Caco-2 (cell line): ENCODE results near the gene SAG. TPM values are rescaled to one million over a fixed set of nuclear protein-coding genes. Genes with fewer than 3 reads are reported as not detected.

Experiments used
- BruUV-seq: library from RNA; stranded (reverse); fragments of 400-500 nt; replicated peaks from 2 replicates; lab custom pipeline; 2021; lab: Mats Ljungman, UMichigan
- CTCF ChIA-PET: fragments of 300-600 bp; sonication (Branson Sonifier 250); formaldehyde crosslinking; loops from one replicate; lab custom pipeline; 2022; ENCODE audit warnings: antibody characterized with exemption; lab: Charles Lee
- POLR2A ChIA-PET: fragments of 300-600 bp; sonication (Branson Sonifier 250); formaldehyde crosslinking; loops from one replicate; lab custom pipeline; 2022; ENCODE audit warnings: antibody characterized with exemption; lab: Charles Lee
- DNase-seq, 2 experiments: peaks; one replicate each; pipeline versions ENCODE4 v3.0.0 to v3.0.0-alpha.2; 2020 to 2022
- H3K27me3 ChIP-seq: replicated peaks from 2 replicates; pipeline ENCODE4 v1.6.0; 2011; ENCODE audit warnings: low read length; ENCODE audit not compliant: control insufficient read depth, insufficient read depth
- H3K36me3 ChIP-seq: 2 replicates; pipeline ENCODE4 v1.5.1; 2011; ENCODE audit warnings: low read length; ENCODE audit not compliant: control insufficient read depth, insufficient read depth
- H3K4me1 ChIP-seq: fragments of 250-450 bp; sonication (Bioruptor Pico); 2 replicates; pipeline ENCODE4 v1.5.1; 2020; ENCODE audit warnings: mild to moderate bottlenecking
- H3K4me3 ChIP-seq: 2 replicates; pipeline ENCODE4 v1.5.1; 2011; ENCODE audit warnings: low read depth, mild to moderate bottlenecking, control low read depth, low read length
- H3K9me3 ChIP-seq: fragments of 250-450 bp; sonication (Bioruptor Pico); 2 replicates; pipeline ENCODE4 v1.5.1; 2020; ENCODE audit warnings: mild to moderate bottlenecking, moderate library complexity
- H3K27ac Mint-ChIP-seq: one replicate; pipeline ENCODE4 v1.8.0; 2022; ENCODE audit warnings: mixed read lengths; ENCODE audit not compliant: unreplicated experiment
- H3K27me3 Mint-ChIP-seq: one replicate; pipeline ENCODE4 v1.8.0; 2022; ENCODE audit warnings: mixed read lengths; ENCODE audit not compliant: insufficient read depth, unreplicated experiment
- H3K36me3 Mint-ChIP-seq: one replicate; pipeline ENCODE4 v1.8.0; 2022; ENCODE audit warnings: mild to moderate bottlenecking, mixed read lengths; ENCODE audit not compliant: insufficient read depth, unreplicated experiment
- H3K4me1 Mint-ChIP-seq: one replicate; pipeline ENCODE4 v1.8.0; 2022; ENCODE audit warnings: low read depth, mixed read lengths; ENCODE audit not compliant: unreplicated experiment
- H3K4me3 Mint-ChIP-seq: one replicate; pipeline ENCODE4 v1.8.0; 2022; ENCODE audit warnings: mild to moderate bottlenecking, moderate library complexity, mixed read lengths; ENCODE audit not compliant: unreplicated experiment
- H3K9me3 Mint-ChIP-seq: one replicate; pipeline ENCODE4 v1.8.0; 2022; ENCODE audit warnings: mixed read lengths; ENCODE audit not compliant: unreplicated experiment
- intact Hi-C: fragments of 100-400 bp; cut with micrococcal nuclease; formaldehyde crosslinking; loops from one replicate; pipeline ENCODE4 v1.10.0; 2022; ENCODE audit not compliant: unreplicated experiment
- total RNA-seq: library from RNA; stranded (reverse); gene quantifications from 2 replicates; pipeline ENCODE4 v1.2.3, GENCODE V29; 2022
- TF ChIP-seq, protein P1 (sequence below), 2 experiments: fragments of 200-600 bp in 1 of 2; IDR thresholded peaks; 1 replicate in 1 of 2; 2 replicates in 1 of 2; pipeline versions ENCODE4 v1.5.1 to v1.8.0; 2011 to 2022; ENCODE audit warnings: antibody characterized with exemption in 1 of 2, control low read depth in 1 of 2, inconsistent platforms in 1 of 2, low read depth in 1 of 2, low read length in 1 of 2, mild to moderate bottlenecking in 1 of 2, moderate library complexity in 1 of 2; ENCODE audit not compliant: insufficient read depth in 1 of 2, severe bottlenecking in 1 of 2, unreplicated experiment in 1 of 2

Gene SAG
- total RNA-seq, 1 experiment from 2014 or later, result not detected

GRCh38 chr2:233325256-233325655 lies 17.6 kb downstream of the SAG start:
- H3K27me3 Mint-ChIP-seq, result no peaks in the 10 kb centered on the region
- ChIA-PET POLR2A (no interaction called here), CTCF (no interaction called here)
- DNase-seq, result no peak
- Histone ChIP-seq H3K4me1 (no peaks in the 10 kb centered on the region), H3K9me3 (no peaks in the 10 kb centered on the region), H3K36me3 (no peaks in the 10 kb centered on the region), H3K4me3 (no peak overlapping the region), H3K27me3 (no peaks in the 10 kb centered on the region)
- intact Hi-C loops, result no loop called here
- TF ChIP-seq, protein P1, sequence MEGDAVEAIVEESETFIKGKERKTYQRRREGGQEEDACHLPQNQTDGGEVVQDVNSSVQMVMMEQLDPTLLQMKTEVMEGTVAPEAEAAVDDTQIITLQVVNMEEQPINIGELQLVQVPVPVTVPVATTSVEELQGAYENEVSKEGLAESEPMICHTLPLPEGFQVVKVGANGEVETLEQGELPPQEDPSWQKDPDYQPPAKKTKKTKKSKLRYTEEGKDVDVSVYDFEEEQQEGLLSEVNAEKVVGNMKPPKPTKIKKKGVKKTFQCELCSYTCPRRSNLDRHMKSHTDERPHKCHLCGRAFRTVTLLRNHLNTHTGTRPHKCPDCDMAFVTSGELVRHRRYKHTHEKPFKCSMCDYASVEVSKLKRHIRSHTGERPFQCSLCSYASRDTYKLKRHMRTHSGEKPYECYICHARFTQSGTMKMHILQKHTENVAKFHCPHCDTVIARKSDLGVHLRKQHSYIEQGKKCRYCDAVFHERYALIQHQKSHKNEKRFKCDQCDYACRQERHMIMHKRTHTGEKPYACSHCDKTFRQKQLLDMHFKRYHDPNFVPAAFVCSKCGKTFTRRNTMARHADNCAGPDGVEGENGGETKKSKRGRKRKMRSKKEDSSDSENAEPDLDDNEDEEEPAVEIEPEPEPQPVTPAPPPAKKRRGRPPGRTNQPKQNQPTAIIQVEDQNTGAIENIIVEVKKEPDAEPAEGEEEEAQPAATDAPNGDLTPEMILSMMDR (IDR thresholded peaks at IDR 0.05; ENCODE audit: insufficient read depth in 1 of 2, low read depth in 1 of 2, low read length in 1 of 2, severe bottlenecking in 1 of 2, unreplicated experiment in 1 of 2), result no peak
- no TSS peak for BruUV-seq
- H3K4me3 Mint-ChIP-seq, result no peak overlapping the region
- H3K36me3 Mint-ChIP-seq, result no peaks in the 10 kb centered on the region
- no peaks in the 10 kb centered on the region for H3K9me3 Mint-ChIP-seq
- H3K27ac Mint-ChIP-seq, result no peak overlapping the region
- H3K4me1 Mint-ChIP-seq, result peaks cover 8% of the 10 kb centered on the region

DNA sequence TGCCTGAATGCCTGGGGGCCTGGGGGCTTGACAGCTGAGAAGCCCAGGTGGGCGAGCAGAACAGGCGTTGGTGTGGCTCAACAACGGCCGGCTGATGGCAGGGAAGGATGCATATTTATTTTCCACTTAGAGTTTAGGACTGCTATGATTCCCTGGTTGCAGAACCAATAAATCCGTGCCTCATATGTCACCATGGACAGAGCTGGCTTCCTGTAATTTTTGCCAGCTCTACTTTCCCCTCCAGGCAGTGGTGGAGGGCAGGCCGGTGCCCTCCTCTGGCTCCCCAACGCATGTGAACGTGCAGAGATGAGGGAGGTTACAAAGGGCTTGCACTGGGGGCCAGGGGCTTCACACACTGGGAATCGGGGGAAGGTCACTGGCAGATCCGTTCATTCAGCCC lies 18.2 kb downstream of the SAG start:
- no peak for DNase-seq
- intact Hi-C loops, result no loop called here
- CTCF ChIA-PET, result no interaction called here

DNA sequence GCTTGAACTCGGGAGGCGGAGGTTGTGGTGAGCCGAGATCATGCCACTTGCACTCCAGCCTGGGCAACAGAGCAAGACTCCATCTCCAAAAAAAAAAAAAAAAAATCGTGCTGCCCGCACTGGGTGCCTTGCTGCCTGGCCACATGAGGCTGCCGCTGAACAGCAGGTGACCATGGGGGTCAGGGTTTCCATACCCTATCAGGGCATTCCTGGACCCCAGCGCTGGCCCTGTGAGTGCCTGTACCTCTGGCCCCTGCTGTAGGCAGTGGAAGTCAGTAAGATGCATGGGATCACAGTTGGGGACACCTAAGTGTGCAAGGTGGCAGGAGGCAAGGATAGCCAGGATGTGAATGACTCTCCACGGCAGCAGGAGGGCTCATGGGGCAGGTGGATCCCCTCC lies 18.9 kb downstream of the SAG start:
- Histone ChIP-seq H3K4me3 (no peak overlapping the region), H3K4me1 (no peaks in the 10 kb centered on the region), H3K36me3 (no peaks in the 10 kb centered on the region), H3K27me3 (no peaks in the 10 kb centered on the region), H3K9me3 (no peaks in the 10 kb centered on the region)
- H3K4me1 Mint-ChIP-seq, result peaks cover 1% of the 10 kb centered on the region
- no peaks in the 10 kb centered on the region for H3K9me3 Mint-ChIP-seq
- DNase-seq, result no peak
- H3K27ac Mint-ChIP-seq, result no peak overlapping the region
- TF ChIP-seq, protein P1 (IDR thresholded peaks at IDR 0.05; ENCODE audit: insufficient read depth in 1 of 2, low read depth in 1 of 2, low read length in 1 of 2, severe bottlenecking in 1 of 2, unreplicated experiment in 1 of 2), result no peak
- H3K36me3 Mint-ChIP-seq, result no peaks in the 10 kb centered on the region
- no TSS peak for BruUV-seq
- intact Hi-C loops, result no loop called here
- ChIA-PET CTCF (no interaction called here), POLR2A (no interaction called here)
- H3K4me3 Mint-ChIP-seq, result no peak overlapping the region
- no peaks in the 10 kb centered on the region for H3K27me3 Mint-ChIP-seq

More for the DNA sequence above, 18.2 kb downstream of the SAG start:
- TF ChIP-seq, protein P1 (IDR thresholded peaks at IDR 0.05; ENCODE audit: insufficient read depth in 1 of 2, low read depth in 1 of 2, low read length in 1 of 2, severe bottlenecking in 1 of 2, unreplicated experiment in 1 of 2), result no peak
- BruUV-seq, result no TSS peak
- no peaks in the 10 kb centered on the region for H3K9me3 Mint-ChIP-seq
- no peak overlapping the region for H3K4me3 Mint-ChIP-seq
- H3K27me3 ChIP-seq, result no peaks in the 10 kb centered on the region
- H3K9me3 ChIP-seq, result no peaks in the 10 kb centered on the region
- no peak overlapping the region for H3K27ac Mint-ChIP-seq
- H3K27me3 Mint-ChIP-seq, result no peaks in the 10 kb centered on the region
- H3K4me1 Mint-ChIP-seq, result peaks cover 8% of the 10 kb centered on the region
- POLR2A ChIA-PET, result no interaction called here
- H3K36me3 Mint-ChIP-seq, result no peaks in the 10 kb centered on the region
- no peaks in the 10 kb centered on the region for H3K4me1 ChIP-seq
- H3K36me3 ChIP-seq, result no peaks in the 10 kb centered on the region
- no peak overlapping the region for H3K4me3 ChIP-seq
